H9 (cell line): Measurements from ENCODE around the gene KL. TPM values are rescaled to one million over a fixed set of nuclear protein-coding genes. Genes with fewer than 3 reads are reported as not detected.

ENCODE experiments used
- DNase-seq: peaks from one replicate; pipeline ENCODE4 v3.0.0-alpha.2; 2017
- H2AFZ ChIP-seq: one replicate; pipeline ENCODE4 v1.6.1; 2013; ENCODE audit warnings: mild to moderate bottlenecking, low read length, control low read depth, moderate library complexity
- H2AK5ac ChIP-seq: 2 replicates; pipeline ENCODE4 v1.6.1; 2013; ENCODE audit warnings: low read length, control low read depth, mixed read lengths; ENCODE audit not compliant: insufficient read length
- H2BK120ac ChIP-seq: one replicate; pipeline ENCODE4 v1.6.1; 2013; ENCODE audit warnings: low read depth, mild to moderate bottlenecking, low read length, control low read depth, inconsistent platforms; ENCODE audit not compliant: poor library complexity, severe bottlenecking
- H2BK12ac ChIP-seq: 2 replicates; pipeline ENCODE4 v1.6.1; 2013; ENCODE audit warnings: low read length, control low read depth, mixed read lengths, low read depth; ENCODE audit not compliant: insufficient read length
- H2BK15ac ChIP-seq: 2 replicates; pipeline ENCODE4 v1.6.1; 2013; ENCODE audit warnings: low read depth, low read length, control low read depth
- H2BK20ac ChIP-seq: one replicate; pipeline ENCODE4 v1.6.1; 2013; ENCODE audit warnings: low read depth, mild to moderate bottlenecking, low read length, control low read depth, inconsistent platforms; ENCODE audit not compliant: poor library complexity, severe bottlenecking
- H2BK5ac ChIP-seq: 2 replicates; pipeline ENCODE4 v1.6.1; 2013; ENCODE audit warnings: low read length, control low read depth, mixed read lengths; ENCODE audit not compliant: insufficient read length
- H3K14ac ChIP-seq: 2 replicates; pipeline ENCODE4 v1.6.1; 2013; ENCODE audit warnings: low read length, control low read depth; ENCODE audit not compliant: insufficient read depth
- H3K18ac ChIP-seq: 2 replicates; pipeline ENCODE4 v1.6.1; 2013; ENCODE audit warnings: low read depth, mild to moderate bottlenecking, mixed read lengths, low read length, control low read depth; ENCODE audit not compliant: insufficient read length
- H3K23ac ChIP-seq: 2 replicates; pipeline ENCODE4 v1.6.1; 2013; ENCODE audit warnings: low read length, control low read depth, mixed read lengths, low read depth; ENCODE audit not compliant: insufficient read length
- H3K23me2 ChIP-seq: 2 replicates; pipeline ENCODE4 v1.6.1; 2013; ENCODE audit warnings: low read depth, mild to moderate bottlenecking, mixed read lengths, low read length, control low read depth; ENCODE audit not compliant: insufficient read length, poor library complexity, severe bottlenecking
- H3K27ac ChIP-seq: 2 replicates; pipeline ENCODE4 v1.5.1; 2013; ENCODE audit warnings: low read length, control low read depth, mixed read lengths, low read depth; ENCODE audit not compliant: insufficient read length
- H3K27me3 ChIP-seq: 2 replicates; pipeline ENCODE4 v1.6.1; 2013; ENCODE audit warnings: low read length, control low read depth, inconsistent platforms; ENCODE audit not compliant: insufficient read depth
- H3K4ac ChIP-seq: 2 replicates; pipeline ENCODE4 v1.6.1; 2013; ENCODE audit warnings: low read depth, mild to moderate bottlenecking, control low read depth, inconsistent platforms, low read length, moderate library complexity
- H3K4me1 ChIP-seq: 2 replicates; pipeline ENCODE4 v1.6.1; 2013; ENCODE audit warnings: low read length, control low read depth, inconsistent platforms; ENCODE audit not compliant: insufficient read depth
- H3K4me2 ChIP-seq: 2 replicates; pipeline ENCODE4 v1.6.1; 2013; ENCODE audit warnings: low read length, control low read depth, mixed read lengths; ENCODE audit not compliant: insufficient read length, insufficient read depth
- H3K56ac ChIP-seq: 2 replicates; pipeline ENCODE4 v1.6.1; 2013; ENCODE audit warnings: low read depth, mild to moderate bottlenecking, mixed read lengths, low read length, control low read depth; ENCODE audit not compliant: insufficient read length
- H3K79me1 ChIP-seq: 2 replicates; pipeline ENCODE4 v1.6.1; 2013; ENCODE audit warnings: low read depth, mild to moderate bottlenecking, moderate library complexity, low read length, control low read depth, inconsistent platforms; ENCODE audit not compliant: insufficient read depth, poor library complexity, severe bottlenecking
- H3K79me2 ChIP-seq: 2 replicates; pipeline ENCODE4 v1.6.1; 2013; ENCODE audit warnings: low read length, control low read depth, inconsistent platforms; ENCODE audit not compliant: insufficient read depth
- H3K9ac ChIP-seq: 2 replicates; pipeline ENCODE4 v1.6.1; 2013; ENCODE audit warnings: low read length, control low read depth, mixed read lengths; ENCODE audit not compliant: insufficient read length; ENCODE audit errors: extremely low read depth
- H3K9me3 ChIP-seq: one replicate; pipeline ENCODE4 v1.6.1; 2013; ENCODE audit warnings: low read depth, low read length, inconsistent platforms; ENCODE audit not compliant: control insufficient read depth
- H3T11ph ChIP-seq: one replicate; pipeline ENCODE4 v1.6.1; 2013; ENCODE audit warnings: mild to moderate bottlenecking, low read length, control low read depth, inconsistent platforms
- H4K20me1 ChIP-seq: one replicate; pipeline ENCODE4 v1.6.1; 2013; ENCODE audit not compliant: control insufficient read depth, insufficient read length, insufficient read depth
- H4K5ac ChIP-seq: 2 replicates; pipeline ENCODE4 v1.6.1; 2013; ENCODE audit warnings: low read depth, mild to moderate bottlenecking, mixed read lengths, low read length, control low read depth; ENCODE audit not compliant: insufficient read length
- H4K8ac ChIP-seq: replicated peaks from 2 replicates; pipeline ENCODE4 v1.6.1; 2013; ENCODE audit warnings: low read length, control low read depth, mixed read lengths, low read depth; ENCODE audit not compliant: insufficient read length
- H4K91ac ChIP-seq: 2 replicates; pipeline ENCODE4 v1.6.1; 2013; ENCODE audit warnings: low read depth, mild to moderate bottlenecking, moderate library complexity, mixed read lengths, low read length, control low read depth; ENCODE audit not compliant: insufficient read length
- H3K27ac Mint-ChIP-seq, 3 experiments: 2 replicates in 2 of 3; 3 replicates in 1 of 3; pipeline ENCODE4 v1.8.0; 2020 to 2021; ENCODE audit warnings: mixed read lengths in 3 of 3, mild to moderate bottlenecking in 1 of 3, moderate library complexity in 1 of 3
- H3K27me3 Mint-ChIP-seq: 2 replicates; pipeline ENCODE4 v1.8.0; 2021; ENCODE audit warnings: low read depth, mild to moderate bottlenecking, moderate library complexity, mixed read lengths
- H3K36me3 Mint-ChIP-seq, 3 experiments: 2 replicates in 2 of 3; 3 replicates in 1 of 3; pipeline ENCODE4 v1.8.0; 2020 to 2021; ENCODE audit warnings: low read depth in 3 of 3, mixed read lengths in 3 of 3; ENCODE audit not compliant: insufficient read depth in 1 of 3
- H3K4me1 Mint-ChIP-seq, 2 experiments: 2 replicates each; pipeline ENCODE4 v1.8.0; 2020; ENCODE audit warnings: mixed read lengths in 2 of 2
- H3K4me3 Mint-ChIP-seq, 2 experiments: 2 replicates in 1 of 2; 3 replicates in 1 of 2; pipeline ENCODE4 v1.8.0; 2020 to 2021; ENCODE audit warnings: mild to moderate bottlenecking in 2 of 2, mixed read lengths in 2 of 2, moderate library complexity in 1 of 2
- H3K9me3 Mint-ChIP-seq, 2 experiments: 2 replicates in 1 of 2; 3 replicates in 1 of 2; pipeline ENCODE4 v1.8.0; 2020; ENCODE audit warnings: mild to moderate bottlenecking in 2 of 2, mixed read lengths in 2 of 2, moderate library complexity in 1 of 2
- CTCF ChIP-seq: fragments of 200-600 bp; sonication (generic); conservative IDR thresholded peaks from 3 replicates; pipeline ENCODE4 v1.8.0; 2021; ENCODE audit warnings: antibody characterized with exemption, mild to moderate bottlenecking
- WGBS: extraction: QIAGEN DNeasy Blood & Tissue Kit; methylation state at CpG from one replicate; pipeline ENCODE4 v1.1.7; 2013; ENCODE audit warnings: missing lambda C conversion rate, low lambda C conversion rate, mixed read lengths; ENCODE audit not compliant: insufficient read length; ENCODE audit errors: extremely low coverage; 5-methylcytosine and 5-hydroxymethylcytosine counted together
- total RNA-seq: library from RNA; stranded (reverse); gene quantifications from 2 replicates; pipeline ENCODE4 v1.2.1, GENCODE V29; 2021

Gene KL
- total RNA-seq, 1 experiment from 2014 or later, result not detected

GRCh38 chr13:32984857-32985626 lies 31.2 kb upstream of the KL start:
- no peak overlapping the region for H2BK120ac ChIP-seq
- Mint-ChIP-seq H3K9me3 (peaks cover 3% of the 10 kb centered on the region in 2 experiments; a peak in 2 of 5 replicates), H3K36me3 (no peaks in the 10 kb centered on the region), H3K4me3 (no peak overlapping the region), H3K27ac (no peak overlapping the region), H3K4me1 (no peaks in the 10 kb centered on the region), H3K27me3 (peaks cover 2% of the 10 kb centered on the region; the same call in 1 of the 2 replicates)
- no peak overlapping the region for H3K14ac ChIP-seq
- no peaks in the 10 kb centered on the region for H3K23me2 ChIP-seq
- H3K79me2 ChIP-seq, result no peaks in the 10 kb centered on the region
- no peak overlapping the region for H3K18ac ChIP-seq
- H3K4me2 ChIP-seq, result no peak overlapping the region
- no peaks in the 10 kb centered on the region for H3K79me1 ChIP-seq
- no peak for DNase-seq
- H3K27ac ChIP-seq, result no peak overlapping the region
- H2AK5ac ChIP-seq, result no peak overlapping the region
- no peak overlapping the region for H2AFZ ChIP-seq
- no peak overlapping the region for H4K5ac ChIP-seq
- no peak overlapping the region for H3K4ac ChIP-seq
- no peak for TF ChIP-seq CTCF
- no peak overlapping the region for H4K8ac ChIP-seq
- H4K91ac ChIP-seq, result no peak overlapping the region
- no peak overlapping the region for H2BK20ac ChIP-seq
- H4K20me1 ChIP-seq, result no peaks in the 10 kb centered on the region
- no peaks in the 10 kb centered on the region for H3K9me3 ChIP-seq
- no peak overlapping the region for H2BK5ac ChIP-seq
- no peak overlapping the region for H3T11ph ChIP-seq
- no peak overlapping the region for H3K23ac ChIP-seq
- WGBS, result no CpG with 5 or more reads among the region's 10 CpGs
- no peak overlapping the region for H3K56ac ChIP-seq
- 0 out of 2 replicates have a peak overlapping the region, but pooled peaks have one; percentile 45 for H2BK15ac ChIP-seq
- H2BK12ac ChIP-seq, result no peak overlapping the region
- H3K4me1 ChIP-seq, result no peaks in the 10 kb centered on the region
- no peak overlapping the region for H3K9ac ChIP-seq
- no peaks in the 10 kb centered on the region for H3K27me3 ChIP-seq
